Activated CD8-positive, alpha-beta memory T cell treated with anti-CD3 and anti-CD28 coated beads for 36 hours (primary cell): ENCODE measurements around the gene WNK1. TPM values are rescaled to one million over a fixed set of nuclear protein-coding genes. Genes with fewer than 3 reads are reported as not detected.

Experiments
- CTCF ChIA-PET: fragments of 350-600 bp; sonication (Branson Sonifier 250); formaldehyde crosslinking; loops from one replicate; lab custom pipeline; 2021; ENCODE audit warnings: antibody characterized with exemption; lab: Charles Lee
- POLR2A ChIA-PET: fragments of 350-600 bp; sonication (Branson Sonifier 250); formaldehyde crosslinking; loops from one replicate; lab custom pipeline; 2021; ENCODE audit warnings: antibody characterized with exemption; lab: Charles Lee
- total RNA-seq, 2 experiments: library from RNA; stranded (reverse); gene quantifications; one replicate each; pipeline ENCODE4 v1.2.3, GENCODE V29; 2021

WNK1 gene
- total RNA-seq, 2 experiments from 2014 or later = 150 to 155 TPM

DNA sequence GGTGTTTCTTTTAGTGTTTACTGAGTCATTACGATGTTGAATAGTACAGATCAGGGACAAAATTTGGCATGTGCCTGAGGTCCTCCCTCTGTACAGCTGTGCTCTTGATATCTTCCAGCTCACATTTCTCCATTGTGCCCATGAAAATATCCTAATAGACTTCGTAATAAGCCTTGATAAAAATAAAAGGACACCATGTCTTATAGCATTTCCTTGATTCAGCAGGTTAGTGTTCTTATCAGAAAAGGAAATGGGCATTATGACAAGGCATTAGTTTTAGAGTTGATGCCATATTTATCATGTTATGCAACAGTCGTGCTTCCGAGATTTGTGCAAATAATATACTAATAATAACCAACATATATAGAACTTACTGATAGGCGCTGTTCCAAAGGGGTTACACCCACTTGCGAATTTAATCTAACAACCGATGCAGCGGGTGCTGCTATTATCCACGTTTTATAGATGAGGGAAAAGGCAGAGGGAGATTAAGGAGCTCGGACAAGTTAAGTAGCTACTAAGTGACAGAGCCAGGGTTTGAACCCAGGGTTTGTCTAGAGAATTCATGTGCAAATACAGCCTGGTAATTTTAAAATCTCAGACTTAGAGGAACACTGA lies 15.1 kb upstream of the WNK1 start:
- POLR2A ChIA-PET = no interaction called here
- CTCF ChIA-PET = interaction anchor here (0.6 to 1.6 kb wide), 3 partner anchors 16 to 80 kb away, joined by 3 to 4 read pairs (median 4); no protein-coding TSS in a partner anchor

DNA sequence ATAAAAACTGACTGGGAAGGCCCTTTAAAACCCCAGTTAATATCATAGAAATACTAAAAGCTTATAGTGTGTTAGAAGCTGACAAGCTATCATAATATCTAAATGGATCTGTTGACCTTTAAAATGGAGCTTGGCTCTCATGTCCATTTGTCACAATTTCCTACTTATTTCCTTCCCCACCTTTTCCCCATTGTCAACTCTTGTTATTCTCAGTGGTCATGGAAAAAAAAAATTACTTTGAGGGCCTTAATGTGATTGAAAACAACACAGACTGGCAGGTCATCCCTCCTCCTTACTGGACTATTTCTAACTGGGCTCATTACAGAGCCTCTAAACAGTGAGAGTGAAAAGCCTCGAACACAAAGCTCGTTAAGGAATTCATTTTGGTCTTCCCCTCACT lies 13.7 kb upstream of the WNK1 start:
- ChIA-PET CTCF (interaction anchor here (1.6 kb wide), 1 partner anchor 78 kb away, joined by 3 read pairs; no protein-coding TSS in a partner anchor), POLR2A (no interaction called here)

DNA sequence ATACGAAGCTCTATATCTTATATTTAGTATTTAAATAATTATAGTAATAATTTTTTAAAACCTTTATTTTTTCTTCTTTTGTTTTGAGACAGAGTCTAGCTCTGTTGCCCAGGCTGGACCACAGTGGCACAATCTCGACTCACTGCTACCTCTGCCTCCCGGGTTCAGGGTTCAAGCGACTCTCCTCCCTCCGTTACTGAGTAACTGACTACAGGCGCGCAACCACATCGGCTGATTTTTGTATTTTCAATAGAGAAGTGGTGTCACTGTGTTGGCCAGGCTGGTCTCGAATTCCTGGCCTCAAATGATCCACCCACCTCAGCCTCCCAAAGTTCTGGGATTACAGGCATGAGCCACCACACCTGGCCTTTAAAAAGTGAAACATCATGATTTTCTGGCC lies 13.0 kb upstream of the WNK1 start:
- CTCF ChIA-PET = no interaction called here
- POLR2A ChIA-PET = no interaction called here

GRCh38 chr12:740921-741320 lies 11.5 kb upstream of the WNK1 start:
- CTCF ChIA-PET = interaction anchor here (1.2 kb wide), 1 partner anchor 165 kb away, joined by 3 read pairs; no protein-coding TSS in a partner anchor
- POLR2A ChIA-PET = no interaction called here

- ChIA-PET CTCF (interaction anchor here (1.0 to 4.9 kb wide), 9 partner anchors 15 to 296 kb away, joined by 3 to 41 read pairs (median 9); partner anchors contain the start of gene RAD52), POLR2A (interaction anchor here (1.4 kb wide), 1 partner anchor 65 kb away, joined by 3 read pairs; no protein-coding TSS in a partner anchor)
Measured at GRCh38 chr12:749751-750270, 2.6 kb upstream of the WNK1 start.

- CTCF ChIA-PET = interaction anchor here (0.6 to 4.9 kb wide), 36 partner anchors 10 to 297 kb away, joined by 3 to 41 read pairs (median 5); partner anchors contain the start of gene RAD52
- POLR2A ChIA-PET = interaction anchor here (0.5 to 1.5 kb wide), 8 partner anchors 65 to 174 kb away, joined by 3 to 14 read pairs (median 4); no protein-coding TSS in a partner anchor
Measured at GRCh38 chr12:750366-751191, 1.8 kb upstream of the WNK1 start.

DNA sequence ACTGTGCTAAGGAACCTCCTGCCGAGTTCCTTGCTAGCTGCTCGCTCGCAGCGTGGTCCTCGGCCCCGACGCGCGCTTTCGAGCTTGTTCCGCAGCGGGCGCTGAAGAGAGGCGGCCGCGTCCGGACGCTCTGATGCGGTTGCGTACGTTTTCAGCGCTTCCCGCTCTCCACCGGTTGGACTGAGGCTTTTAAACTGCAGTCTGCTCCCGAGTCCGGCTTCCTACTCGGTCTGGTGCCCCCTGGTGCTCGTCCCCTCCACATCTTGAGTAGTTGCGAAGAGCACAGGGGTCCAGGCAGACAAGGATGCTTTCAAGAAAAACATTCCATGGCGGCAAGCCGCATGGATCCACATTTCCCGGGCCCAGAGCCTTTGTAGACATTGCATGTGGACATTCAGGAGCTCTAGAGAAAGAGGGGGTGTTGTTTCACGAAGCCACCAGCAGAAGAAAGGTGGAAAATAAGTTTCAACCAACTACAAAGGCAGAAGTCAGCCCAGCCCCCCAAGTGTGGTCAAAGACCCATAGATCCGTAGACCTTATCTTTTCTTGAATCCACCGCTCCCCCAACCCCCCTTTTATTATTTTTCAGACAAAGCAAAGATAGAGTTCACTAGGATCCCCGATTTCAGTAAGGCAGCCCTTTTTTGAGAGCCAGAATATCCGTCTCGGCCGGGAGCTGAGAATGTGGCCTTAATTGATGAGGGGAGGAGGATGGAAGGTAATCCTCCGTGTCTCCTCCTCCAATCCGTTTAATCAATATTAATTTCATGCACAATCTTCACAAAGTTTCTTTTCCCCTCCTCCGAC lies 984 bp upstream of the WNK1 start:
- POLR2A ChIA-PET = interaction anchor here (0.5 to 1.5 kb wide), 13 partner anchors 44 to 195 kb away, joined by 3 to 14 read pairs (median 4); no protein-coding TSS in a partner anchor
- CTCF ChIA-PET = interaction anchor here (0.6 to 4.9 kb wide), 37 partner anchors 9 to 298 kb away, joined by 3 to 41 read pairs (median 5); partner anchors contain the start of gene RAD52

DNA sequence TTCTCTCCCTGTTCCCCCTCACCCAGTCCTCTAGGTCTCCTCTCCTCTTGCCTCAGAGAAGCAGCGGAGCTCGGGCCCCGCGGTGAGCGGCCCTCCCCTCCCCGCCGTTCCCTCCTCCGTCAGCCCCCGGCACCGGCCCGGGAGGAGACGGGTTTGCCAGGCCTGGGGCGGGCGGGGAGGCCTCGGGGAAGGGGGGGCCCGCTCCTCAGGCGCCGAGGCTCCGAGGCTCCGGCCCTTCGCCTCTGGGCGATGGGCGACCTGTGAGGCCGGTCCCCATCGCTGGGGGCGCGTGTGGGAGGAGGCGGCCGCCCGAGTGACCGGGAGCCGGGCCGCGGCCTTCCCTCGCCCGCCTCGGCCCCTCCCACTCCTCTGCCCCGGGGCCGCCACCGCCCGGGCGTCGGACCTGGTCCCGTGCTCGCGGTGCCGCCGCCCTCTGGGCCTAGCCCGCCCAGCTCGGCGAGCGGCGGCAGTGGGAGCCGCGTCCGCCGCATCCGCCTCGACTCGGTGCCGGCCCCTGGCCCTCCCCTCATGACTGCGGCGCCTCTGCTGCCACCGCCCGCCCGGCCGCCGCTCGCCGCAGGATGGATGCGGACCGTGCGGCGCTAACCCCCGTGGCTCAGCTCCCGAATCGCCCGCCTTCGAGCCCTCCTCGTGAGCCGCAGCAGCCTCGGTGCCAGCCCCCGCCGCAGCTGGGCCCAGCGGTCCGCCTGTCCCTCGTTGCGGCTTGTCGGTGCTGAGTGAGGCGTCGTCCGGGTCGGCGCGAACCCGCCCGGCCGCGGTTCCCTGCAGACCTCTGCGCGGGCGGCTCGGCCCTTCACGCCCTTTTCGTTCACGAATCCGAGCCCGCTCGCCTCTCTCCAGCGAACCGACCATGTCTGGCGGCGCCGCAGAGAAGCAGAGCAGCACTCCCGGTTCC lies 574 bp downstream of the WNK1 start:
- ChIA-PET CTCF (interaction anchor here (0.6 to 4.9 kb wide), 11 partner anchors 18 to 300 kb away, joined by 3 to 41 read pairs (median 7); no protein-coding TSS in a partner anchor), POLR2A (interaction anchor here (0.5 to 2.6 kb wide), 7 partner anchors 42 to 900 kb away, joined by 3 to 10 read pairs (median 3); partner anchors contain the start of gene RAD52)

GRCh38 chr12:753611-754472 lies 1.5 kb downstream of the WNK1 start:
- ChIA-PET POLR2A (interaction anchor here (0.6 to 2.6 kb wide), 4 partner anchors 51 to 195 kb away, joined by 3 to 6 read pairs (median 4); partner anchors contain the start of gene RAD52), CTCF (interaction anchor here (1.3 to 4.9 kb wide), 8 partner anchors 17 to 178 kb away, joined by 3 to 41 read pairs (median 6); no protein-coding TSS in a partner anchor)

GRCh38 chr12:754473-754820 lies 2.1 kb downstream of the WNK1 start:
- ChIA-PET CTCF (interaction anchor here (0.8 to 4.9 kb wide), 8 partner anchors 40 to 185 kb away, joined by 3 to 41 read pairs (median 4); no protein-coding TSS in a partner anchor), POLR2A (interaction anchor here (0.9 to 2.6 kb wide), 2 partner anchors 78 to 195 kb away, joined by 3 to 6 read pairs; partner anchors contain the start of gene RAD52)

GRCh38 chr12:754851-755562 lies 2.6 kb downstream of the WNK1 start:
- CTCF ChIA-PET = interaction anchor here (0.8 to 1.4 kb wide), 6 partner anchors 53 to 185 kb away, joined by 3 to 4 read pairs (median 4); no protein-coding TSS in a partner anchor
- POLR2A ChIA-PET = no interaction called here

DNA sequence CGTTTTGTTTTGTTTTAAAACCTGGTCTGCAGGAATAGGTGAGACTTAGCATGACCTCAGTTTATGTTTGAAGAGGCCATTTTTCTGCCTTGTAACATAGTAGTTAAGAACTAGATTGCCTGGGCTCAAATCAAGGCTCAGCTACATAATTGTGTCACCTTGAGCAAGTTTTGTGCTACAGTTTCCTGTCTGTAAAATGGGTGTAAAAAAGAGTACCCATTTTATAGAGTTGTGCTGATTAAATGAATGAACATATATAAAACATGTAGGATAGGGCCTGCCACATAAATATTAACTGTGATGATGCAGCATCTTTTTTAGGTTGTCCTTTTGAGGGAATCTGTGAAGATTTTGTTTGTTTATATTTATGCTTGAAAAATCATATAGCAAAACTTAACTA lies 7.2 kb downstream of the WNK1 start:
- CTCF ChIA-PET = interaction anchor here (1.5 kb wide), 1 partner anchor 8 kb away, joined by 5 read pairs; no protein-coding TSS in a partner anchor
- POLR2A ChIA-PET = no interaction called here

- CTCF ChIA-PET = interaction anchor here (0.7 to 1.7 kb wide), 4 partner anchors 12 to 188 kb away, joined by 3 to 5 read pairs (median 4); partner anchors contain the start of gene RAD52
- POLR2A ChIA-PET = no interaction called here
Measured at GRCh38 chr12:761256-761655, 8.9 kb downstream of the WNK1 start.

DNA sequence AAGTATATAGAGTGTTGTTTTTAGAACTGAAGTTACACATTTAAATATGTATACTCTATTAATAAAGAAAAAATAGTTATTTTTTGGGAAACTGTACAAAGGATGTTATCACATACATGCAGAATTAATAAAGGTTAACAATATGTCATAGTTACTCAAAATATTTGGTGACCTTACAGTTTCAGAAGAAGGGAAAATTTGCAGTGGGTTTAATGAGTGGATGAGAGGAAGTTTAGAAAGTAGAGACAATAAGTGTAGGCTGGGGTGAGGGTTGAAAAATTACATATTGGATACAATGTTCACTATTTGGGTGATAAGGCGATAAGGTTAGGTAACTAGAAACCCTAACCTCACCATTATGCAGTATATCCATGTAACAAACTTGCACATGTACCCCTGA lies 13.5 kb downstream of the WNK1 start:
- POLR2A ChIA-PET = interaction anchor here (0.8 to 1.0 kb wide), 2 partner anchors 10 to 44 kb away, joined by 3 read pairs; no protein-coding TSS in a partner anchor
- CTCF ChIA-PET = interaction anchor here (1.7 kb wide), 1 partner anchor 16 kb away, joined by 11 read pairs; no protein-coding TSS in a partner anchor

DNA sequence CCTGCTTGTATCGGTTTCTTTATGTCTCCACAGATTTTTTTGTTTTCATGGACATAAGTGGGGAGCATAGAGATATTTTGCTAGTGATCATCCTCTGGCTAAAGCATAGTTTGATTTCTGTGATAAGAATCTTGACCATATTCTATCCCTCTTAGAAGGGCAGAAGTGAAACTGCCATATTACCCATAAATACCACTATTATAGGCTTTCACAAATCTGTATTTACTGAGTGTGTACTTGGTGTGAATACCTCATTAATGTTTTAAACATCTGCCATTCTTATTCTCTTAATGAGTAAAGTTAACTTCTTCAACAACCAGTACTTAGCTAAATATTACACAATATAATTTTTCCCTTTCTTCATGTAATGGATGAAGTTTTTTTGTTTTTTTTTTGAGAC lies 16.1 kb downstream of the WNK1 start:
- ChIA-PET POLR2A (no interaction called here), CTCF (interaction anchor here (1.2 kb wide), 1 partner anchor 9 kb away, joined by 3 read pairs; no protein-coding TSS in a partner anchor)
